IPS-18c (cell line): ENCODE measurements around the gene C5AR1.
A peak's percentile ranks its signal among the peaks of the same experiment; 100 is the strongest.
"Not testable (repeated sequence)": the region's sequence is repeated elsewhere in the genome, so short reads cannot be mapped to it uniquely, and the experiment has no call there.

ENCODE experiments used
- H3K4me3 ChIP-seq: 2 replicates; pipeline ENCODE4 v1.7.0; 2013; ENCODE audit warnings: low read depth, mild to moderate bottlenecking, low read length, moderate library complexity; ENCODE audit not compliant: insufficient read depth
- H3K9me3 ChIP-seq: one replicate; pipeline ENCODE4 v1.6.1; 2013; ENCODE audit warnings: mild to moderate bottlenecking, low read length, moderate library complexity; ENCODE audit not compliant: control insufficient read depth, insufficient read depth

C5AR1 gene

DNA sequence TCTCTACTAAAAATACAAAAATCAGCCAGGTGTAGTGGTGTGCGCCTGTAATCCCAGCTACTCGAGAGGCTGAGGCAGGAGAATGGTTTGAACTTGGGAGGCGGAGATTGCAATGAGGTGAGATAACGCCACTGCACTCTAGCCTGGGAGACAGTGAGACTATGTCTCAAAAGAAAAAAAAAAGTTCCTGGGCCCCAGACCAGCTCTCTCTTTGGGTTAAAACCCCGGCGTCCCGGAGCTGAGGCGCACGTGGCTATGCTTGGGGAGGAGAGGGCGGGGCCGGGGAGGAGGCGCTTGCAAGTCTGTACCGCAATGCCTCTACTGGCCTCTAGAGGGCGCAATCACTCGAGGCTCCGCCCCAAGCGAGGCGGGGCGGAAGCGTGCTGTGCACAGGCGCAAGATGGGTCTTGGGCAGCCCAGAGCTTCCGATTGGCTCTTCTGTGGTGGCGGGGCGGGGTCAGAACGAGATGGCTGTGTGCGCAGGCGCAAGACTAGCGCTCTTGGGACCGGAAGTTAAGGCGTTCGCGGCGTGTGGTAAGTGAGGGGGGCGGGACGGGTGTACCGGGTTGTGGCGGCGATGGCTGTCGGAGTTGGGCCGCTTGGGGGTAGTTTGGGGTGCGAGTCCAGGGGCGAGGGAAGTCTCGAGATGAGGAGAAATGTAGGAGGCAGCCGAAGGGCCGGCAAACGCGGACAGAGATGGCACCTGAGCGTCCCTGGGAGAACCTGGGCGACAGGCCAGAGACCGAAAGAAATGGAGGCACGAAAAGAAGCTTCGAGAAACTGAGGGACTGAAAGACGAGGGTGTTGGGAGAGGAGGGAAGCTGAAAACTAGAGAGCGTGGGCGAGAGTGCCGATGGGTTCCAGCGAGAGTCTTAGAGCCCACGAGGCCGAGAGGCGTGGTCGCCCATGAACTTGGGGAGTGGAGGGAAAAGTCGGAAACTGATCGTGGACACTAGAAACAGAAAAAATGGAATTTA lies 39.4 kb downstream of the C5AR1 start, which contains the start of gene DHX34:
TSS of gene DHX34 (plus strand) at position 497 of the 977 bp plus-strand sequence. CDS start 3,716 bp downstream, outside the sequence.
- H3K9me3 ChIP-seq = no peaks in the 10 kb centered on the region
- peak within 1 kb of the TSS; percentile 98 for H3K4me3 ChIP-seq

GRCh38 chr19:47350630-47351029 lies 41.0 kb downstream of the C5AR1 start:
- no peaks in the 10 kb centered on the region for H3K9me3 ChIP-seq
- H3K4me3 ChIP-seq = no peak overlapping the region

DNA sequence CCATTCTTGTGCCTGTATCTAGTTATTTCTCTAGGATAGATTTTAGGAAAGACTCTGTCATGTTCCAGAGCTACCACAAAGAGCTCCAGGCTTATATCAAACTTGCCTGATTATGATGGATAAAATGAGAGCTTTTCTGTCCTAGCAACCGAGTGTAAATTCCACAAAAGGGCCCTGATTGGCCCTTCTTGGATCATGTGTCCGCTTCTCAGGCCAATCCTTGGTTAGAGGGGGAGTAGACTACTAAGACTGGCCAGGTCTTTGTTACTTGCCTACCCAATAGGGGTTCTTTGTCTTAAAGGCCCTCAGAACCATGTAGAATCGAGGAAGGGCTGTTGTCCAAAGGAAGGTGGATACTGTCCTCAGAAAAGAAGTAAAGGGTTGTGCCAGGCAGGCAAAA lies 41.9 kb downstream of the C5AR1 start:
- Histone ChIP-seq H3K9me3 (no peaks in the 10 kb centered on the region), H3K4me3 (no peak overlapping the region)

DNA sequence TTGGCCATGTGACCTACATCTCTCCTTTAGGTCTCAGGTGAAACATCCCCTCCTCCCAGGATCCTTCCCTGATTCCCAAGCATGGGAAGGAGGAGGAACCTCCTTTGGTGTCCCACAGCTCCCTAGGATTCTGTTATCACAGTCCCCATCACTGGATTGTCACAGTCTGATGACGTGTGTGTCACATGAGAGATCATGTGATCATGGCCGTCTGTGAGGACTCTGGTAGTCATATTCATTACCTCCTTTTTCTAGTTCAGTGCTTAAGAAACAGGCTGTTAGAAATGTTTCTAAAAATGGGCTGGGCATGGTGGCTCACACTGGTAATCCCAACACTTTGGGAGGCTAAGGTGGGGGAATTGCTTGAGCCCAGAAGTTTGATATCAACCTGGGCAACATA lies 42.4 kb downstream of the C5AR1 start:
- no peak overlapping the region for H3K4me3 ChIP-seq
- H3K9me3 ChIP-seq = no peaks in the 10 kb centered on the region

DNA sequence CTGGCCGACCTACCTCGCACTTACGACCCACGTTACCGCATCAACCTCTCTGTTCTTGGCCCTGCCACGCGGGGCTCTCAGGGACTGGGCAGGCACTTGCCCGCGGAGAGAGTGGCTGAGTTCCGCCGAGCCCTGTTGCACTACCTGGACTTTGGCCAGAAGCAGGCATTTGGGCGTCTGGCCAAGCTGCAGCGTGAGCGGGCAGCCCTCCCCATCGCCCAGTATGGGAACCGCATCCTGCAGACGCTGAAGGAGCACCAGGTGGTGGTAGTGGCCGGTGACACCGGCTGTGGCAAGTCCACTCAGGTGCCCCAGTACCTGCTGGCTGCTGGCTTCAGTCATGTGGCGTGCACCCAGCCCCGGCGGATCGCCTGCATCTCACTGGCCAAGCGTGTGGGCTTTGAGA lies 43.6 kb downstream of the C5AR1 start:
- no peaks in the 10 kb centered on the region for H3K9me3 ChIP-seq
- no peak overlapping the region for H3K4me3 ChIP-seq

- Histone ChIP-seq H3K4me3 (no peak overlapping the region), H3K9me3 (no peaks in the 10 kb centered on the region)
Observed at GRCh38 chr19:47356900-47357299, 47.2 kb downstream of the C5AR1 start.

DNA sequence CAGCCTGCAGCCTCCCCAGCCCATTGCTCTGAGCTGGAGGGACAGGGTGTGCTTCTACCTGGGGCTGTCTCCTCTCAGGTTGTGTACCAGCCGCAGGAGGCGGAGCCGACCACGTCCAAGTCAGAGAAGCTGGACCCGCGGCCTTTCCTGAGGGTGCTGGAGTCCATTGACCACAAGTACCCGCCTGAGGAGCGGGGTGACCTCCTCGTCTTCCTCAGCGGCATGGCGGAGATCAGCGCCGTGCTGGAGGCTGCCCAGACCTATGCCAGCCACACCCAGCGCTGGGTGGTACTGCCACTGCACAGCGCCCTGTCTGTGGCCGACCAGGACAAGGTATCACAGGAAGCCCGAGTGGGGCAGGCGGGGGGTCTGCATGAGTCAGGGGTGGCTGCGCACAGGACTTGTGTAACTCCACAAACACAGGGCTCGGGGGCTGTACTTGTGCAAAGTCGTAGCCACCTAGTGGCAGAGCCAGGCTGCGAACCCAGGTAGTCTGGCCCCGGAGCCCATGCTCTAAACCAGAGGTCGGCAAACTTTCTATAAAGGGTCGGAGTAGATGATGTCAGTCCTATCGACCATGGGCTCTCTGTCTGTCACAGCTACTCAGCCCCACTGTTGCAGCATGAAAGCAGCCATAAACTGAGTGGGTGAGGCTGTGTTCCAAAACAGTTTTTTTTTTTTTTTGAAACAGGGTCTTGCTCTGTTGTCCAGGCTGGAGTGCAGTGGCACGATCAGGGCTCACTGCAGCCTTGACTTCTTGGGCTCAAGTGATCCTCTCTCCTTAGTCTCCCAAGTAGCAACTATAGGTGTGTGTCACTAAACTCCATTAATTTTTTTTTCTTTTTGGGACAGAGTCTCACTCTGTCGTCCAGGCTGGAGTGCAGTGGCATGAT lies 48.4 kb downstream of the C5AR1 start:
- Histone ChIP-seq H3K9me3 (no peaks in the 10 kb centered on the region), H3K4me3 (no peak overlapping the region)

DNA sequence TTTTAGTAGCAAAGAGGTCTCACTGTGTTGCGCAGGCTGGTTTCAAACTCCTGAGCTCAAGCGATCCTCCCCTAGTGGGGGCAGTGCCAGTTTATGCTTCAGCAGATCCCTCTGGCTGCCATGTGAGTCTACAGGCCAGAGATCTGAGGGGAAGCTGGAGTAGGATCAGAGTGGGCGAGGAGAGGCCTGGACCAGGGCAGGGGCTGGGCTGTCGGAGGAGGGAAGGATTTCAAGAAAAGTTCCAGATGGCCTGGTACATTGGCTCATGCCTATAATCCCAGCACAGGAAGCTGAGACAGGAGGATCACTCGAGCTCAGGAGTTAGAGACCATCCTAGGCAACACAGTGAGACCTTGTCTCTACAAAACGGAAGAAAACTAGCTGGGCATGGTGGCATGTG lies 49.3 kb downstream of the C5AR1 start:
- no peak overlapping the region for H3K4me3 ChIP-seq

GRCh38 chr19:47362321-47362720 lies 52.7 kb downstream of the C5AR1 start:
- H3K9me3 ChIP-seq = no peaks in the 10 kb centered on the region
- H3K4me3 ChIP-seq = no peak overlapping the region

More for the DNA sequence above, 49.3 kb downstream of the C5AR1 start:
- H3K9me3 ChIP-seq = no peaks in the 10 kb centered on the region

DNA sequence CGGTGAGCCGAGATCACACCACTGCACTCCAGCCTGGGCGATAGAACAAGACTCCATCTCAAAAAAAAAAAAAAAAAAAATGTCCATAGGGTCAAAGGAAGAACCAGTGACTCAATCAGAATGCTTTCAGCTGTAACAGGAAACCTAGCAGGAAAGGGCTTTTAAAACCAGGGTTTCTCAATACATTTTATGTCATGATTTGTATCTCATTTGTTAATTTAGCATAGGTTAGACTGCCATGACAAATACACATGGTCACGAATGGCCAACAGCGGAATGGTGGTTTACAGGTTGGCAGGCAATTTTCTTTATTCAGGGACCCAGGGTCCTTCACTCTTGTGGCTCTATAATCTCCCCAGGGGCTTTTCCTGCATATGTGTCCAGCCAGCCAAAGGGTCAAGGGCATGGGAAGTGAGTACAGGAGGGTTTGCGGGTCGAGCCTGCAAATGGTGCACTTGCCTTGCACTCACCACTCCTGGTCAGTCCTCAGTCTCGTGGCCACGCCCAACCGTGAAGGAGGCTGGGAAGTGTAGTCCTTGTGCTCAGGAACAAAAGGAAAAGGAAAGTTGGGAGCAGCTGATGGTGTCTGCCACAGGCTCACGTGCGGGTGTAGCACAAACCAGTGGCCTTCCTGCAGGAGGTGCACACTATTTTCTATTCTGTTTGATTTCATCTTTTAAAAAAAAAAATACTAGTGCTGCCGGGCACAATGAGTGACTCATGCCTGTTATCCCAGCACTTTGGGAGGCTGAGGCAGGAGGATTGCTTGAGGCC lies 54.3 kb downstream of the C5AR1 start:
- Histone ChIP-seq H3K9me3 (no peaks in the 10 kb centered on the region), H3K4me3 (no peak overlapping the region)

DNA sequence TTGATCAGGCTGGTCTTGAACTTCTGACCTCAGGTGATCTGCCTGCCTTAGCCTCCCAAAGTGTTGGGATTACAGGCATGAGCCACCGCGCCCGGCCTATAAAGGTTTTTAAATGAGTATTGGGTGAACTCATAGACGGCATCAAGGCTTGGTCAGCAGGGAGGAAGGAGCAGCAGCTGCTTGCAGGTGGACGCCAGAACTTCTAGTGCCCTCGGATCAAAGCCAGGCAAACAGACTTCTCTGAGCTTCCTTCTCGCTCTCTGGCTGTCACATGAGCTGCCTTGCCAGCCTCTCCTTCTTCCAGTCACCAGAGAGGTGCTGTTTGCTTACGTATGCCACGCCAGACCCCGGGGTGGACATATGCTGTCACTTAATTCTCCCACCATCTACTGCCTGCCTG lies 55.8 kb downstream of the C5AR1 start:
- H3K9me3 ChIP-seq, H3K4me3 ChIP-seq: not testable (repeated sequence)

GRCh38 chr19:47370045-47370611 lies 60.5 kb downstream of the C5AR1 start:
- no peak overlapping the region for H3K4me3 ChIP-seq
- H3K9me3 ChIP-seq = no peaks in the 10 kb centered on the region

DNA sequence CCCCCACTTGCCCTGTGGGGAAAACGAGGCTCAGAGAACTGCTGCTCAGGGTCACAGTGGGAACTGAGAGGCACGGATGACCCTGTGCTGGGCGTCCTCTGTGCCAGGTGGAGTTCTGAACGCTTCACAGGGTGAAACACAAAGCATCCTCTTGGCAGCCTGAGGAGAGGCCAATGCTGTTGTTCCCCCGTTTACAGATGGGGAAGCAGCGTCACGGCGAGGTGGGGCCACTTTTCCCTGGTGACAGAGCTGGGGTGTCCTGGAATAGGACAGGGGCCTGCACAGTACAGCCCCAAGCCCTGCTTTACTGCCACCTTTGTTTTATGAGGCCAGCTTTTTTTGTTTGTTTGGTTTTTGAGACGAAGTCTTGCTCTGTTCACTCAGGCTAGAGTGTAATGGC lies 61.6 kb downstream of the C5AR1 start:
- no peaks in the 10 kb centered on the region for H3K9me3 ChIP-seq

More for the DNA sequence above, 61.6 kb downstream of the C5AR1 start:
- H3K4me3 ChIP-seq = no peak overlapping the region
